COLO829 (cell line): ENCODE measurements around the gene KDSR.

Experiments used
- DNase-seq: peaks from one replicate; pipeline ENCODE4 v3.0.0; 2012; ENCODE audit warnings: low spot score

Gene KDSR

GRCh38 chr18:63321291-63321690 lies 45.7 kb downstream of the KDSR start:
- no peak for DNase-seq

GRCh38 chr18:63320975-63321265 lies 46.1 kb downstream of the KDSR start:
- no peak for DNase-seq

- DNase-seq = peak; percentile 58
Measured at GRCh38 chr18:63320123-63320974, 46.7 kb downstream of the KDSR start.

- DNase-seq = no peak
Measured at GRCh38 chr18:63319383-63320122, 47.5 kb downstream of the KDSR start, which contains the start of gene BCL2. BCL2 (minus strand) TSS chr18:63319769.

- no peak for DNase-seq
Measured at GRCh38 chr18:63318889-63319382, 48.1 kb downstream of the KDSR start.

GRCh38 chr18:63317982-63318888 lies 48.8 kb downstream of the KDSR start:
- DNase-seq = no peak

GRCh38 chr18:63317556-63317946 lies 49.5 kb downstream of the KDSR start:
- DNase-seq = no peak

GRCh38 chr18:63316612-63317555 lies 50.1 kb downstream of the KDSR start:
- no peak for DNase-seq

- DNase-seq = no peak
Measured at GRCh38 chr18:63315876-63316275, 51.1 kb downstream of the KDSR start.

GRCh38 chr18:63315131-63315662 lies 51.8 kb downstream of the KDSR start:
- DNase-seq = no peak

GRCh38 chr18:63314062-63314790 lies 52.8 kb downstream of the KDSR start:
- no peak for DNase-seq

- DNase-seq = no peak
Measured at GRCh38 chr18:63313396-63313917, 53.5 kb downstream of the KDSR start.

GRCh38 chr18:63312737-63313395 lies 54.1 kb downstream of the KDSR start:
- no peak for DNase-seq

- no peak for DNase-seq
Measured at GRCh38 chr18:63312019-63312409, 55.0 kb downstream of the KDSR start.

GRCh38 chr18:63311118-63312018 lies 55.6 kb downstream of the KDSR start:
- DNase-seq = no peak

GRCh38 chr18:63309422-63309821 lies 57.6 kb downstream of the KDSR start:
- no peak for DNase-seq

GRCh38 chr18:63307551-63308200 lies 59.3 kb downstream of the KDSR start:
- DNase-seq = no peak
